AG04449 (cell line): Measurements from ENCODE around the gene NKD2.

Experiments
- CTCF ChIA-PET: fragments of 350-600 bp; formaldehyde crosslinking; extraction: SDS; loops from one replicate; lab custom pipeline; 2021; ENCODE audit warnings: antibody characterized with exemption; lab: Yijun Ruan, JAX
- POLR2A ChIA-PET: fragments of 400-600, 350-600 bp; formaldehyde crosslinking; extraction: SDS; loops from one replicate; lab custom pipeline; 2020; ENCODE audit warnings: antibody characterized with exemption, inconsistent platforms; lab: Yijun Ruan, JAX
- DNase-seq: peaks from one replicate; pipeline ENCODE4 v3.0.0-alpha.2; 2010; ENCODE audit warnings: low read depth, low spot score
- H3K4me3 ChIP-seq: 2 replicates; pipeline ENCODE4 v1.5.1; 2011; ENCODE audit warnings: low read depth, mild to moderate bottlenecking, control low read depth, low read length
- TF ChIP-seq, protein P1 (sequence below): IDR thresholded peaks from one replicate; pipeline ENCODE4 v1.5.1; 2011; ENCODE audit warnings: mild to moderate bottlenecking, moderate library complexity, low read length, control low read depth, inconsistent platforms; ENCODE audit not compliant: insufficient read depth; ENCODE audit errors: missing control alignments

The NKD2 gene

DNA sequence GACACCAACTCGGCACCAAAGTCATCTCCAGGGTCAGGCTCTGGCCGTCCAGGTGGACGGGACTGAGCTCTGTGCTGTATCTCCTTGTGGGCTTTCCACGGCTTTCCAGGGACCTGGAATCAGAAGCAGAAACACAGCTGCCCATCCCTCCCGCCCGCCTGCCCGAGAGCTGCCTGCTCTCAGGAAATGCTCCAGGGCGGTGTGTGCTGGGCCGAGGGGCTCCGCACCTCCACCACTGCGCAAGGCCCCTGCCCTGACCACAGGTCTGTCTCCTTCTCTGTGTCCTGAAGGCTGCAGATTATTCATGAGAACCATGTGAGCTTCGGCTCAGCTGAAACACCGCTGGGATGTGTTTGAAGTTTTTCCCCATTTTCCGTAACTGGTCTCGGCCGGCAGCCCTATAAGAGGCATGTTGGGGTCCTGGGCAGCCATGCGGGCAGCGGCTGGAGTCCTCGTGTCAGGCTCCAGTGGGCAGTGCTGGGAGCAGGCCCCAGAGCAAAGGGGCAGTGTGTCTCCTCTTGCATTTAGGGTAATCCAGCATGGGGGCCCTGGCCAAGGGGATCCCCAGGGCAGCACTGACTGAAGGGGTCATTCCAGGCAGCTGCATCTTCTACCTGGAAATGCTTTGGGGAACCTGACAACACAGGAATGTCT lies 22.8 kb downstream of the NKD2 start:
- H3K4me3 ChIP-seq, result no peak overlapping the region
- DNase-seq, result no peak
- TF ChIP-seq, protein P1, sequence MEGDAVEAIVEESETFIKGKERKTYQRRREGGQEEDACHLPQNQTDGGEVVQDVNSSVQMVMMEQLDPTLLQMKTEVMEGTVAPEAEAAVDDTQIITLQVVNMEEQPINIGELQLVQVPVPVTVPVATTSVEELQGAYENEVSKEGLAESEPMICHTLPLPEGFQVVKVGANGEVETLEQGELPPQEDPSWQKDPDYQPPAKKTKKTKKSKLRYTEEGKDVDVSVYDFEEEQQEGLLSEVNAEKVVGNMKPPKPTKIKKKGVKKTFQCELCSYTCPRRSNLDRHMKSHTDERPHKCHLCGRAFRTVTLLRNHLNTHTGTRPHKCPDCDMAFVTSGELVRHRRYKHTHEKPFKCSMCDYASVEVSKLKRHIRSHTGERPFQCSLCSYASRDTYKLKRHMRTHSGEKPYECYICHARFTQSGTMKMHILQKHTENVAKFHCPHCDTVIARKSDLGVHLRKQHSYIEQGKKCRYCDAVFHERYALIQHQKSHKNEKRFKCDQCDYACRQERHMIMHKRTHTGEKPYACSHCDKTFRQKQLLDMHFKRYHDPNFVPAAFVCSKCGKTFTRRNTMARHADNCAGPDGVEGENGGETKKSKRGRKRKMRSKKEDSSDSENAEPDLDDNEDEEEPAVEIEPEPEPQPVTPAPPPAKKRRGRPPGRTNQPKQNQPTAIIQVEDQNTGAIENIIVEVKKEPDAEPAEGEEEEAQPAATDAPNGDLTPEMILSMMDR, result no peak
- CTCF ChIA-PET, result no interaction called here
- POLR2A ChIA-PET, result no interaction called here

DNA sequence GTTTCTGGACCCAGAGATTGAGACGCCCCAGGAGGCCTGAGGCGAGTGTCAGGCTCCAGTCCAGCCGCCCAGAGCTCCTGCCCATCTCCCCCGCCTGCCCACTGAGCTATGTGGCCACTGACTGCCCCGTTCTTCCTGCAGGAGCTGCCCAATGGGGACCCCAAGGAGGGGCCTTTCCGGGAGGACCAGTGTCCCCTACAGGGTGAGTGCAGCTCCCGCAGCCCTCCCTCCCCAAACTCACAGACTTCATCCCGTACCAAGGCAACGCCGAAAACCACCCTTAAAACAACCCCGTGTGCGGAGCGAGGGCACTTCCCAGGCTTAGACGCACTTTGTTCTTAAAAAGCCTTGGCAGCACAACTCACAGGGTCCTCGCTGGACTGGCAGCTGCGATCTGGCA lies 23.4 kb downstream of the NKD2 start:
- ChIA-PET POLR2A (no interaction called here), CTCF (no interaction called here)
- DNase-seq, result no peak
- H3K4me3 ChIP-seq, result no peak overlapping the region
- TF ChIP-seq, protein P1, result no peak

DNA sequence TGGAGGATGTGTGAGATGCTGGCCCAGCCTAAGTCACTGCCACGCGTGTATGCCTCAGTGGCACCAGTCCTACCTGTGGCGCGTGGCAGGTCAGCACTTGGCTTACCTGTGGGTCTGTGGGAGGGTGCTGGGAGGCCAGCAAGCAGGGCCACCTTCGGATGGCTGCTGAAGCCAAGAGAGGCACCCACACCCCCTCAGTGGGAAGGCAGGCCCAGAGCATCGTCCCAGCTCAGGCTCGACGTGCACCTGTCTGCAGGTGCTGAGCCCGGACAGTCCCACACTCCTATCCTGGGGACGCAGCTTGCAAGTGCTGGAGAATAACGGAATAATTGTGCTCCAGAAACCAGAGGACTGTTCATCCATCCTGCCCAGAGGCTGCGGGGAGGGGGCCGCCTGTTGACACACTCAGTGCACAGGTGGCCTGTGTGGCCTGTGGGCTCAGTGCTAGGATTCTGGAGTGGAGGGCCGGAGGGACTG lies 24.0 kb downstream of the NKD2 start:
- TF ChIP-seq, protein P1, result no peak
- no peak for DNase-seq
- ChIA-PET POLR2A (no interaction called here), CTCF (no interaction called here)
- H3K4me3 ChIP-seq, result no peak overlapping the region

DNA sequence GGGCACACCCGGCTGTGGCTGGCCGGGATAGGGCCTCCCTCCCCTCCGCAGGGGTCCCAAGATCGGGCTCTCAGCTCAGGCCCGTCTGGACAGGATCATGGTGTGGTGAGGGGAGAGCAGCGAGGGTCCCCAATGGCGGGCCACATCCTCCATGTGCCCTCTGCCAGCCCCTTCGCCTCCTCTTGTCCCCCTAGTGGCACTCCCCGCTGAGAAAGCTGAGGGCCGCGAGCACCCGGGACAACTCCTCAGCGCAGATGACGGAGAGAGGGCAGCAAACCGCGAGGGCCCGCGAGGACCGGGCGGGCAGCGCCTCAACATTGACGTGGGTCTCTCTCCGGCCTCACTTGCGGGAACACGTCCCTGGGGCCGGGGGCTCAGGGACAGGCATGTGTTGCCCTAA lies 24.6 kb downstream of the NKD2 start:
- DNase-seq, result no peak
- TF ChIP-seq, protein P1, result no peak
- CTCF ChIA-PET, result no interaction called here
- POLR2A ChIA-PET, result no interaction called here
- H3K4me3 ChIP-seq, result no peak overlapping the region

DNA sequence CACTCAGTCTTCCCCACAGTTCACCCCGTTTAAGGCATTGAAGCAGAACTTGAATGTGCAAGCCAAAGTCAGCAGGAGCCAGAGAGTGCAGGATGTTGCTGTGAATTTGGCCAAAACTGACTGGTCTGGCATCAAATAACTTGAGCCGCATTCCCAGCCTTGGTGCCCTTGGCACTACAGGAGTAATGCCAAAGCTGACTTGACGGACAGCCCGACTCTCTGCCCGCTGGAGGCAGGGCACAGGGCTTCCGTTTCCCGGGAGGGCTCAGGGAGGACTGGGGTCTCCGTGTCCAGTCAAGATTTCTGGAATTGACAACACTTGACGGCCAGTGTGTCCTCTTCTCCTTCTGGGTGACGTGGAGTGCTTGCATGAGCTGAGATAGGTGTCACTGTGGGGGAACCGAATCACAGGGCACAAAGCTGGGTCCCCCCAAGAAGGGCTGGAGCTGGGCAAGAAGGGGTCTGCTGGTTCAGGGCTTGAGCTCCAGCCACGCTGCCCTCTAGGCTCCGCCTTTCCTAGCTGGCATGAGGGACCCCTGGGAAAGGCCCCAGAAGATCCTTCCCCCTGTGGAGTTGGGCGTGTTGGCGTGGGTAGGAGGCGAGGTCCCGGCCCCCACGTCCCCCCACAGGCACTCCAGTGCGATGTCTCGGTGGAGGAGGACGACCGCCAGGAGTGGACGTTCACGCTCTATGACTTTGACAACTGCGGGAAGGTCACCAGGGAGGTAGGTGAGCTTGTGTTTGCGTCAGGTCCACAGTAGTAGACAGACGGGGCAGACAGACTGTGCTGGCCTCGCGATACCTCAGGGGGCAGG lies 25.2 kb downstream of the NKD2 start:
- CTCF ChIA-PET, result no interaction called here
- DNase-seq, result no peak
- TF ChIP-seq, protein P1, result no peak
- POLR2A ChIA-PET, result no interaction called here
- H3K4me3 ChIP-seq, result no peak overlapping the region

DNA sequence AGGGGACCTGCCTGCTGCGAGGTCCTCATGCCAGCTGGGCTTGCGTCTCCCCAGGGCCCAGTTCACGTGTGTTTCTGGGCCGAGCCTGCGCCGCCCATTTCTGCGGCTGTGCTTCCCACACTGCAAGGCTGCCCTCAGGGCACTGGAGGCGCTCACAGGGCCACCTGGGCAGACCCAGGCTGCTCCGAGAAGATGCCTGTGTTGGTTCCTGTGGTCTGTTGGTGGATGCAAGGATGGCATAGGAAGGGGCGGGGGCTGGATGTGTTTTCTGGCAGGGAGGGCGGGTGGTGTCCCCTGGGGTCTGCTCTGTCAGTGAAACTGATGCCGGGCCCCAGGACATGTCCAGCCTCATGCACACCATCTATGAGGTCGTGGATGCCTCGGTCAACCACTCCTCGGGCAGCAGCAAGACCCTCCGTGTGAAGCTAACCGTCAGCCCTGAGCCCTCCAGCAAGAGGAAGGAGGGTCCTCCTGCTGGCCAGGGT lies 25.9 kb downstream of the NKD2 start:
- DNase-seq, result no peak
- CTCF ChIA-PET, result no interaction called here
- TF ChIP-seq, protein P1, result no peak
- POLR2A ChIA-PET, result no interaction called here
- no peak overlapping the region for H3K4me3 ChIP-seq
